ENCODE measurements around the gene ACLY.
"Not testable (repeated sequence)": the region's sequence is repeated elsewhere in the genome, so short reads cannot be mapped to it uniquely, and the experiment has no call there.

The ACLY gene

DNA sequence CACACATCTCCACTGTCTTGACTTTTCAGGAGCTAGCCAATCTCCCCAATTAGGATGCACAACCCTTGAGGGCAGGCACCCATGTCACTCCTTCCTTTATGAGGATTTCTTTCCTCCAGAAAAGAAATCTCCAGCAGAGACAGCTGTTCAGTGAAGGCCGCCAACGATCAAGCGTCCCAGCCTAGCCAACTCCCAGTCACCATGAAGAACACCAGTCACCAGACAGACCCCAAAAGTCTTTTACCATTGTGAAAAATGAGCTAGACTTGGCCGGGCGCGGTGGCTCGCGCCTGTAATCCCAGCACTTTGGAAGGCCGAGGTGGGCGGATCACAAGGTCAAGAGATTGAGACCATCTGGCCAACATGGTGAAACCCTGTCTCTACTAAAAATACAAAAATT is 88.8 kb downstream of the ACLY start:
- DNase-seq (ENCODE audit: low spot score): not testable (repeated sequence)

- DNase-seq (ENCODE audit: low spot score): no peak
These were observed 93.4 kb downstream of the ACLY start for GRCh38 chr17:41825175-41825845.

- no peak for DNase-seq (ENCODE audit: low spot score)
These were observed 94.7 kb downstream of the ACLY start for GRCh38 chr17:41824086-41824485.

DNA sequence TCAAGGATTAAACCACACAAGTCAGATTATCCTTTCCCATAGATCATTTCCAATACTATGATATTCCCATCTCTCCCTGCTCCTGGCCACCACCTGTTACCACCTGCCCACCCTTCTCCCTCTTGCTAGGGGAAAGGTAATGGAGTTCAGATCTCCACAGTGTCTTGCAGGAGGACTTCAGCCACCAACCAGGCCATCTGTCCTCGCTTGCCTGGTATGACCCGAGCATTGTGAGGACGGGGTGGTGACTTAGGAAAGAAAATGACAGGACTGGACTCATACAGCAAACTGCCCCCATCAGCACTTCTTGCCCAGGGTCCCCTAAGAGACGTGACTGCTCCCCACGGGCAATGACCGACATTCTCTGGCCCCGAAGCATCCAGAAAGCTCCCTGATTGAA is 95.2 kb downstream of the ACLY start:
- no peak for DNase-seq (ENCODE audit: low spot score)

- no peak for DNase-seq (ENCODE audit: low spot score)
These were observed 95.6 kb downstream of the ACLY start for GRCh38 chr17:41823141-41823524.

GRCh38 chr17:41822216-41823140 is 96.3 kb downstream of the ACLY start:
- no peak for DNase-seq (ENCODE audit: low spot score)

GRCh38 chr17:41821776-41822175 is 97.0 kb downstream of the ACLY start:
- no peak for DNase-seq (ENCODE audit: low spot score)

DNA sequence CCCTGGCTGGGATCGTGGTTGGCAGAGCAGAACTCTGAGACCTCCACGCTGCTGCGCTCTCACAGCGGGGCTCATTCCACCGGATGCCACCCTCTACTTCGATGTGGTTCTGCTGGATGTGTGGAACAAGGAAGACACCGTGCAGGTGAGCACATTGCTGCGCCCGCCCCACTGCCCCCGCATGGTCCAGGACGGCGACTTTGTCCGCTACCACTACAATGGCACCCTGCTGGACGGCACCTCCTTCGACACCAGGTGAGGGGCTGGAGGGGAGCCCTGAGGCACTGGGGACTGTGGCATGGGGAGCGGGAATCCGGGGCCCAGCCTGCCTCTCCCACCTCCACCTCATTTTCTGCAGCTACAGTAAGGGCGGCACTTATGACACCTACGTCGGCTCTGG is 100.7 kb downstream of the ACLY start:
- DNase-seq (ENCODE audit: low spot score): no peak

Data from cerebellar cortex (tissue), 1 donor.